GM19463 (cell line): ENCODE data around the gene WFS1.
A peak's percentile ranks its signal among the peaks of the same experiment; 100 is the strongest.

Experiments
- ATAC-seq: cut with Tn5 transposase; IDR thresholded peaks from one replicate; pipeline ENCODE4 v1.9.1; 2021; ENCODE audit warnings: mild to moderate bottlenecking, moderate library complexity; ENCODE audit not compliant: unreplicated experiment

Gene WFS1

DNA sequence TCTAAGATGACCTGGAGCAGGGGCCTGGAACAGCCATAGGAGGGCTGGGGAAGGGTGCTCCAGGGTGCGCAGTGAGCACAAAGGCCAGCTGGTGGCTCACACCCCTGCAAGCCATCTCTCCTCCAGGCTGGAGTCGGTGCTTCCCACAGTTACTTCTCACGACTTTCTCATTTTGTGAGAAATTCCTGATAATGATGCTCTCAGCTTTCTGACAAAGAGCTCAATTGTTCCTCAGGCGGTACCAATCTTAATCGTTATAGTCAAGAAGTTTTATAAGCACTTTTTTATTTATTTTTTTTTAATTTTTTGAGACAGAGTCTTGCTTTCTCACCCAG, 11.7 kb upstream of the WFS1 start:
- no peak for ATAC-seq

DNA sequence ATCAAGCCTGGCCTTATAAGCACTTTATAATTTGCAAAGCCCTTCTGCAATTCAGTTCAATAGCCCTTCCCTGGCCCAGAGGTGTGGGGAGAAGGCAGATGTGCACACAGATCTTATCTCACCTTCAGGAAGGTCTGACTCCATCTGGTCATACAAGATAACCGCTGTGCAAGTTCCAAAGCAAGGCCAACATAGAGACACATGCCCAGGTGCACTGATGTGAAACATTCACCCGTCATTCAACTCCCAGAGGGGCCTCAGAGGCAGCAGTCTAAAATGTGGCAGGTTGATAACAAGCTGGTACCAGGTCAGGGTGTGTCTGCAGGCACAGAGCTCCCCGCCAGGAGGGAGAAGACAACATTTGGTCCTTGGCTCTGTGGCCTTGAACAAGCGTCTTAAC, 10.9 kb upstream of the WFS1 start:
- peak; percentile 41 for ATAC-seq

DNA sequence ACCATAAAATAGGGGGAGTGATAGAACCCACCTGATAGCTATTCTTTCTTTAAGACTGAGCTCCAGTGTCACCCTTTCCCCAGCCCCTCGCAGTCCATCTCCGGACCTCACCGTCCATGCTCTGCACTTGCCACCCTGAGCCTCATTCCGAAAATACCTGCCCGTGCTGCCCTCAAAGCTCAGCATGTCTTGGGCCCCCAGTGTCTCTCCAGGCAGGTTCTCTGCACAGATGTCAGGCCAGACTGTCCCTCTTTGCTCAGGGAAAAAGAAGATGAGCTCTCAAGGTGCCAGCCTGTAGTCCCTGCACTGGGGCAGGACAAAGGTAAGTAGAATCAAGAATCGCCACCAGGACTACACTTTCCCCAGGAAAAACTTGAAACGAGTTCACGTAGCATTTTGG, 9.8 kb upstream of the WFS1 start:
- no peak for ATAC-seq

DNA sequence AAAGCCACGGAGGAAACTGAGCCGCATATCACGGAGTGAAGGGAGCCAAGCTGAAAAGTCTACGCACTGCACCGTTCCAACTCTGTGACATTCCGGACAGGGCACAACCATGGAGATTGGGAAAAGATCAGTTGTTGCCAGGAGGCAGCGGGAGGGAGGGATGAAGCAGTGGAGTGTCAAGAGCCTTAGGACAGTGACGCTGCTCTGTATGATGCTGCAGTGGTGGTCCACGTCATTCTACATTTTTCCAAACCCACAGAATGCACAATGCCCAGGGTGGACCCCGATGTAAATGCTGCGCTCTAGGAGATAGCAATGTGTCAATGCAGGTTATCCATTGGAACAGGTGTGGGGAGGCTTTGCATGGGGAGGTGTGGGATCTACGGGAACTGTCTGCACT, 7.5 kb upstream of the WFS1 start:
- ATAC-seq = no peak

DNA sequence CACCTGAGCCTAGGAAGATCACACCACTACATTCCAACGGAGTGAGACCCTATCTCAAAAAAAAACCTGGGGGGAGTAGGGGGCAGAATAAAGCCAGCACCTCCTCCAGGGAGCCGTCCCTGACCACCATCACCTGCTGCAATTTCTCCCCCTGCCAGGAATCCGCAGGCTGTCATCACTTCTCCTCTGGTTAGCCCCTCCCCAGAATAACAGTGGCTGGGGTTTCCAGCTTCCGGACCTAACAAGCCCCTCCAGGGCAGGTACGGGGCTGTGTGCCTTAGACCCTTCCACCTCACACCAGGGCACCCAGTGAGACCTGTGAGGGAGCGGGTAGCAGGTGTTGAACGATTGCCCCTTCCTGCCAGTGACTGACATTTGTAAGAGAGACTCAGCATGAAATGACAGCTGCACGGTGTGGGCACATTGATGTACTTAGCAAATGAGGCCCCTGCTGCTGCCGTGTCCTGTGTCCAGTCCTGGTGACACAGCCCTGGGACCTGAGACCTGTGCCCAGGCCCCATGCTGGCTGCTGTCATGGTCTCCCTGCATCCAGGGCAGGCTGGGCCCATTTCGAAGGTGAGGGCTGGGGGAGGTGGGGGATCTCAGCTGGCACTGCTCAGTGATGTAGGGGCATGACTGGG, 6.7 kb upstream of the WFS1 start:
- no peak for ATAC-seq

DNA sequence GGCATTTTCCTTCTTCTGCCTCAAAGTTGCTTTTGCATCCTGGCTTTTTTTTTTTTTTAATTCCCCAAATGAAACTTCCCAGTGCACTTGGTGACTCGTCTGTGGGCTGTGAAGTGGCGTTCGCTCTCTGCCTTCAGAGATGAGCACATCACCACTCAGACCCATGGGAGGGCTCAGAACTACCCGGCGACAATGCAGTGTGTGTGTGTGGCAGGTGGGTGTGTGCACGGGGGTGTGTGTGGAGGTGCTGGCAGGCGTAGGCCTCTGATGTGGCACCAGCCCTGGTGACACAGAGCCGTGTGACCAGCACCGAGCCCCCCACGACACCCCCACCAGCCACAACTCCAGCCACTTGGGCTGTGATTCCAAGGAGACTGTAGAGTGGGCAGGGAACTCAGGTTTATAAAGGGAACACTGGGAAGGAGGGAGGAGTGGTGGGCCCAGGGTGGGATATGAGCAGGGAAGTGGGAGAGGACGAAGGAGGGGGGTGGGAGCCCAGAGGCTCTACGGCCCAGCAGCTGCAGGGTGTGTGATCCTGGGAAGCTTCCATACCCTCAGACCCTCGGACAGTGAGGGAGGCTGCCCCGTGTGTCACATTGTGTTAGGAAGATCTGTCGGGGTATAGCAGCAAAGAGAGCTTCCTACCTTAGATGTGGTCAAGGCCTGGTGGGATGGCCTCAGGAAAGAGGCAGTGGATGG, 6.0 kb upstream of the WFS1 start:
- ATAC-seq = no peak

DNA sequence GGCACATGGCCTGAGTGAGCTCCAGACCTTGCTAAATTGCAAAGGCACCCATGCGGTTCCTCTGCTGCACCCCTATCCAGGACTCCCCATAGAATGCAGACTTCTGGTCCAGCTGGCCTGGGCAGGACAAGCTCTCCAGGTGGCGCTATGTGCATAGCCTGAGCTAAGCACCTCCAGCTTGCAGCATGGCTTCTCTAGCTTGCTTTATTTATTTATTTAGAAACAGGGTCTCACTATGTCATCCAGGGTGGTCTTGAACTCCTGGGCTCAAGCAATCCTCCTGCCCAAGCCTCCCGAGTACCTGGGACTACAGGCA, 5.5 kb upstream of the WFS1 start:
- no peak for ATAC-seq

DNA sequence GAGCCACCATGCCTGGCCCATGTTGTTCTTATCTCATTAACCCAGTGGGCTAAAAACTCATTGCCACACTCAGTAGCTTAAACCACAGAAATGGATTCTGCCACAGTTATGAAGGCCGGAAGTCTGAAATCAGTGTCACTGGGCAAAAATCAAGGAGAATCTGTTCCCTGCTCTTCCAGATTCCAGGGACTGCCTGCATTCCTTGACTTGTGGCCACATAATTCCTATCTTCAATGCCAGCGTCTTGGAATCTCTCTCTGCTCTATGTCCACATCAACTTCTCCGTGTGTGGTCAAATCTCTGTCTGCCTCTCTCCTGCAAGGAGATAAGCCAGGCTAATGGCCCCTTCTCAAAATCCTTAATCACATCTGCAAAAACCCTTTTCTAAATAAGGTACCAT, 4.1 kb upstream of the WFS1 start:
- no peak for ATAC-seq

DNA sequence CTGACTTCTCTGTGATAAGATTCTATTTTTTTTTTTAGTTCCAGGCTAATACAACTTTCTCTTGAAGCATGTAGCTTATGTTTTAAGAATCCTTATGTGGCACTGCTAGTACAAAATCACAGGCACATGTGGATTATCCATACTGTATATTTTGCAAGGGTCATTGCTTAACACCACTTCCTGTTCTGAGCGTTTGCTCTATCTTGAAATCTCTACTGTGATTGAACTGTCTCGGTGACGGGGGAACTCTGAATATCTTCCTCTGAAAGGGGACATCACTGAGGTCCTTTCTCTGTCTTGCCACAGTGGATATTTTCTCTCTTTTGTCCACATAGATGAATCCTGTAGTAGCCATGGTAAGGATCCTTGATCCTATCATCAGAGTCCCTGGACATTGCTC, 2.1 kb upstream of the WFS1 start:
- no peak for ATAC-seq

DNA sequence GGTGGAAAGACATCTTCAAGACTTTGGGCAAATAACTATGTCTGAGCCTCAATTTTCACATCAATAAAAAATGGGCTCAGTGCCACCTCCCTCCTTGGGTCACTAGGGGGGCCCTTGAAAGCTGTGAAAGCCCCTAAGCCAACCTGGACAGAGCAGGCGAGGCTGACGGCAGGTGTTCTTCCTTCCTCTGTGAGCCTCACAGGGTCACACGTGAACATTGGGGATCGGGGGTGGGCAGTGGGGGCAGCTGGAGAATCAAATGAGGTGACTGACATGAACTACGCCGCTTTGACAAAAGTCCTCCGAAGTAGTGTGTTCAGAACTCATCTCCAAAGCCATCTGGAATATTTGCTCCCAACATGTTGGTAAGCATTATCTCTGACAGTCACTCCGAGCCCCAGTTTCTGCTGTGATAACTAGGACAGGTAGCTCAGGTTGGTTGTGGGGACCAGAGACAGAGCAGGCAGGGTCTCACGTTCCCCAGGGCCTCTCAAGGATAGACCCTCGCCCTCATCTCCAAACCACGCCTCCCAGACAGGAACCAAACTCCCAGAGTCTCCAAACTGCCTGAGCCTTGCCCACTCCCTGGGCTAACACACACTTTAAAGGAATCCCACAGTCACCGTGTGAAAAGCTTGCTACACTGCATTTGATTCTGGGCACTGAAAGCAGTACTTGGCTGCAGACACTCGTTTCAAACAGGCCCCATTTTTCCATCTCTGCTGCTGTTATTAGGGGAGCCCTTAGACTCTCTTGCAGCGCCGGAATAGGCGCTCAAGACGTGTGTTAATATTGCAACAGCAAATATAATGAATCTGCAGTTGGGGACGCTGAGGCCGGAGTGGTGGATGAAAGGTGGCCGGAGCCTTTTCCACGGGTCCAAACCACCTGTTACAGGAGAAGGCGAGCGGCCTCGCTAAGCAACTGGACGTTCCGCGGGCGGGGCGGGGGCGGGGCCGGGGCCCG, 717 bp upstream of the WFS1 start:
- ATAC-seq = peak; percentile 0

DNA sequence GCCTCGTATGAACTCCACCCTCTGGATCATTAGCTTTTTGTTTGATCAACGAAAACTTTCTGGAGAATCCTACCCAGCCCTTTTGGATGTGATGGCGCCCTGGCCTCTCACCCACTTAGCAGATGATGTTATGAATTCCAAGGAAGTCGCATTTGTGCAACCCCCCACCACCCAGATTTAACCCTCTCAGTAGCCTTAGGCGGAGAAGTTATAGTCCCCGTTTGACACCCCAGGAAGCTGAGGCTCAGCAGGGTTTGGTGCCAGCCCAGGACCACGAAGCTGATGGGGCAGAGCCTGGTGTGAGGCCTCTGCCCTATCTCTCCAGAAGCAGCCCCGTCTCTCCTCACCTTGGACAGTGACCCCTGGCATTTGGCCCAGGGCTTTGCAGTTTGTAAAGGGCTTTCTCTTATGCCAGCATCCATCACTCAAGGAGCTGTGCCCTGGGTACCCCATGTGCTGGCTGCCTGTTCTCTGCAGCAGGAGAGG, 1.0 kb downstream of the WFS1 start:
- no peak for ATAC-seq

DNA sequence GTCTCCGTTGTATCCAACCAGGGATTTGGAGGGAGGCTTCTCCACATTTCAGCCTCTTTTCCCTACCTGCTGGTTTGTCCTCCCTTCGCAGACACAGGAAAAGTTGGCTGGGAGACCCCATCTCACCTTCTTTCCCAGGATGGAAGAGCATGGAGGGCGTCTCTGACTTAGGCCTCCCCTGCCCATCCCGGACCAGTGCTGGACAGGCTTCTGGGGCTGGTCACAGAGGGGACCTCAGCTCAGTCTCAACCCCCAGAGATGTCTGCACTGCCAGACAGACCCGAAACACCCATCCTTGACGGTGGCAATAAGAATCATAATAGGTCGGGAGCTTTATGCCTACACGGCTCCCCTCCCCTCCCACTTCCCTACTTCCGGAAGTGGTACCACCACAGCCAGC, 1.6 kb downstream of the WFS1 start:
- no peak for ATAC-seq

DNA sequence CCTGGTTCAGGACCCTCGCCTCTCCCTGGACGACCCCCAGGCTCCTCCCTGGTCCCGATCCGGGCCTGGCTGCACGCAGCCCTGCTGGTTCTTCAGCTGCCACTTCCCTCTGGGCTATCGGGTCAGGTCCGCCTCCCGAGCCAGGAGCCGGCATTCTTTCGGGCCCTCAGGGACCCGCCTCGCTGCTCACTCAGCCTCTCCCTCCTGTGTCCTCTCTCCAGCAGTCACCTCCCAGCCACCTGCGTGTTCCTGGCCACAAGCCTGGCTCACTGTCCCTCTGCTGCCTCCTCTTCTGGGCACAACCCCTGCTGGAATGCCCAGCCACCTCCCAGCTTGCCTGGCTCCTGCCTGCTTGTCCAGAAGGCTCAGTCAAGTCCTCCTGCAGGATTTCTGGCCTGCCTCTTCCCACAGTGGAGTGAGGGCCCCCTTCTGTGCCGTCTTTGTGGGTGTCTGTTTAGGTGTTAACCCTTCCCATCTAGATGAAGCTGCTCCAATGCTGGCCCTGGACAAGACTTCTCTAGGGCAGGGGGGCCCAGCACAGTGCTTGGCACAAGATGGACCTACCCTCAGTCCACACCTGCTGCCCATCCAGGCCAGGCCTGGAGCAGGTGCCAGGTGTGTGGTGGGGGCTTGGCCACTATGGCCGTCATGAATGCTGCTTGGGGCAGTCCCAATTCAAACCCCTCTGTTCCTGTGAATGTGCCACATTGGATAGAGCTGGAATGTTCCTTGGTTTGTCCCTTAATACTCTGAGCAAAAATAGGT, 2.2 kb downstream of the WFS1 start:
- ATAC-seq = no peak

DNA sequence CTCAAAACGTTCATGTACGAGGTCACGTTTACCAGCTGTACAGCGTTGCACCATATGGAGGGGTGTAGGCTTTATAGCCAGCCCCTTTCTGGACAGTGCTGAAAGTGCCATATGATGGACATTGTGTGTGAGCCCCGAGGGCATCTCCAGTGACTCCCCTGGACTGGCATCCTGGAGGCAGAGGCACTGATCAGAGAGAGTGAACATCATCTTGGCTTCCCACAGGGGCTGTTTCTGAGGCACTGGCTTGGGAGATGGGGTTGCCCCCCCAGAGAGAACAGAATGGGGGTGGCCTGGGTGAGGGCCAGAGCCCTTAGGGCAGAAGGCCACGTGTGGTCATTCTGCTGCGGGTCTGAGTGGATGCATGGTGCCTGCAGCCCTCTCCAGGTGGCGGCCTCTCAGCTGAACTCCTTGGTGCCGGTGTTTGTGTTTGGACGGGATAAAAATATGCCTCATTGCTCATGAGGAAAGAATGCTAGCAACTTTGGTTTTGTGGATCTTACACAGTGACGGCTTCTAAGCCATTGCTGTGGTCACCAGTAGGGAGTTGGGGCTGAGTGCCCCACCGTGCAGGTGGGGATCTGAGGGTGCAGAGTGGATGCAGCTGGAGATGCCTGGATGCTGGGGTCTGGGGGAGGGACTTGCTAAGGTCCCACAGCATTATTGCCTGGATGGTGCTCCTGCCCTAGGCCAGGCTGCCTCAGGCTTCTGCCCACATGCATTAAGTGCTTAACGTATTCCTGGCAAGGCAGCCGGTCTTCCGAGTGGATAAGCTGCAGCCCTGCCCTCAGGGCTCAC, 3.4 kb downstream of the WFS1 start:
- ATAC-seq = no peak

DNA sequence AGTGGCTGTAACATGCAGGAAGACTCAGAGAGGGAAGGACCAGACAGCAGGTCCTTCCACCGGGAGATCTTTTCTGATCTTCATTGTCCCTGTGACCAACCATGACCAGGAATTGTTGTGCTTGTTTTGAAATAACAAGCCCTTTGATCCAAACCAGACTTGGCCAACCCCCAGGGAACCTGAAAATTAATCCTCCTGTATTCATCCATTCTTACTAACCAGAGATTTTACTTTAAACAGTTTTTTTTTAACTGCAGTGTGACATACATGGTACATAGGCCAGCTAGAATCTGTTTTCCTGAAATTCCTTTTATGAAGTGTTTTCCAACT, 4.0 kb downstream of the WFS1 start:
- ATAC-seq = no peak

DNA sequence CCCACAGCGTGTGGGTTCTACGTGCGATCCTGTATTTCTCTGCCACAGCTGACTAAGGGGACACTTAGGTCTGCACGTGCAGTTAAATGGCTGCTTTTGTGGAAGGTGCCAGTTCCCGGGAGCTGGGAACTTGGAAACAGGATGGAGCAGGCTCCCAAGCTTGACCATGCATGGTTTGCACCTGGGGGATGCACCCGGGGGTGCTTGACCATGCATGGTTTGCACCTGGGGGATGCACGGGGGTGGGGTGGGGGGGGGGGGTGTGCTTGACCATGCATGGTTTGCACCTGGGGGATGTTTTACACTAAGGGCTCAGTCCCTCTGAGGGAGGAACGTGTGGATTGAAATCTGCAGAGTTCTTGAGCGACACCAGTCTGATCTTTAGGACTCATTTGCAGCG, 5.7 kb downstream of the WFS1 start:
- no peak for ATAC-seq

DNA sequence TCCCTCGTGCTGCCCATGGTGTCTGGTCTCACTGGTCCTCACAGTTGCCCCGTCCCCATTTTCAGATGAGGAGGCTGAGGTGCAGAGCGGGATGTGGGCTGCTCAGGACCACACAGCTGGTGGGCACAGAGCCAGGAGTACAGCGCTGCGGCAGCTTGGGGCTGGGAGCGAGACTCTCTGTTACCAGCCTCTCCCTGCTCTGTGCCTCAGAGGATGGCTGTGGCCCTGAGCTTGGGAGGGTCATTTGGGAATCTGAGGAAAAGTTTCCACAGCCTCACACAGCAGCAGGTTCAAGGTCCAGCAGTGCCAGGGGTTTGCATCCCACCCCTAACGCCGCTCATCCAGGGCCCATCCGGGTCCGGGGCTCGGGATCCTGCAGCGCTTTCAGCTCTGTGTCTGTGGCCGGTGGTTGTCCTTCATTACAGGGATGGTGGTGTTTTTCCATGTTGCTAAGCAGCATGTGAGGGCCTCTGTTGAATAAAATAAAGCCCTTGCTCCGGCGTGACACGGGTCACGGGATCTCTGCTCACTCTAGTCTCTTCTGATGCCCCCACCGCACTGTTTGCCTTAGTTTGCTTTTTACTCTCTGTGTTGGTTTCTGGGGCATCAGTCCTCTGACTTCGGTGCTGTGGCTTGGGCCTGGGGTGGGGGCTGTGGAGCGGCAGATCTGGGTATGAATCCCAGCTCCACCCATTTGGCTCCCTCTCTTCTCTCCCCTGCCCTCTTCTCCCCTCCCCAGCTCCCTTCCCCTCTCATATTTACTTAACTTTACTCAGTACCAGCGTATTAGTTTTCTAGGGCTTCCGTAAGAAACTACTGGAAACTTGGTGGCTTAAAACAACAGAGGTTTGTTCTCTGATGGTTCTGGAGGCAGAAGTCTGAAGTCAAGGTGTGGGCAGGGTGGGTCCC, 6.5 kb downstream of the WFS1 start:
- ATAC-seq = no peak

DNA sequence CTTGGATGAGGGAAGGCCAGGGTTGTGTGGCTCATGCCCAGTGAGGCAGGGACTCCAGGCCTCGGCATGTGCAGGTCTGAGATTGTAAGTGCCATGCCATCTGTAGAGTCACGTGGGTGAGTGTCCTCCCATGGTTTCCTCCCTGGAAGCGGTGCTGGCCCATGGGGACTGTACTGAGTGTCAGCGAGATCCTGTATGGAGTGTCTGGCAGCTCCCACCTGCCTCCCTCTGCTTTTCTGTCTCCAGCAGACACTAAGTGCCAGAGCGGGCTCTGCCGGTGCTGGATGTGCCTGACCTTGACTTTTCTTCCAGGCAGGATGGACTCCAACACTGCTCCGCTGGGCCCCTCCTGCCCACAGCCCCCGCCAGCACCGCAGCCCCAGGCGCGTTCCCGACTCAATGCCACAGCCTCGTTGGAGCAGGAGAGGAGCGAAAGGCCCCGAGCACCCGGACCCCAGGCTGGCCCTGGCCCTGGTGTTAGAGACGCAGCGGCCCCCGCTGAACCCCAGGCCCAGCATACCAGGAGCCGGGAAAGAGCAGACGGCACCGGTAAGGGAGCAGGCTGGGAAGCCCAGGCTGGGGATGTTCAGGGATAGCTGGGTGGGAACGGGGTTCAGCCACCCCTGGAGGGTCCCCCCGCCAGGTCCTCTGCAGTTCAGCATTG, 7.6 kb downstream of the WFS1 start:
- no peak for ATAC-seq
